ENCODE results near the gene GIMAP1. TPM values are rescaled to one million over a fixed set of nuclear protein-coding genes. Genes with fewer than 3 reads are reported as not detected.
"Not testable (repeated sequence)": the region's sequence is repeated elsewhere in the genome, so short reads cannot be mapped to it uniquely, and the experiment has no call there.

The GIMAP1 gene
- 10 to 100 TPM; 18.1 to 19.6 TPM for total RNA-seq

- Mint-ChIP-seq H3K27ac (peak within 1 kb of the TSS; percentile 83), H3K4me3 (peak within 1 kb of the TSS; percentile 96), H3K9me3 (peaks cover 35% of the 10 kb centered on the region), H3K27me3 (no peaks in the 10 kb centered on the region), H3K4me1 (peaks cover 57% of the 10 kb centered on the region), H3K36me3 (ENCODE audit: low read depth) (peaks cover 73% of the 10 kb centered on the region)
- DNase-seq = peak; percentile 75
- ChIA-PET POLR2A (interaction anchor here (0.6 to 1.2 kb wide), 7 partner anchors 12 to 353 kb away, joined by 3 to 8 read pairs (median 3); partner anchors contain the start of genes GIMAP2, GIMAP6 and GIMAP7), CTCF (interaction anchor here (0.5 to 2.4 kb wide), 27 partner anchors 8 to 403 kb away, joined by 3 to 12 read pairs (median 4); a partner anchor contains a TSS)
These were observed at the start of gene GIMAP1 for GRCh38 chr7:150716368-150716767. Gene GIMAP1, plus strand, starts transcription at chr7:150716613. Its CDS starts 2,435 bp downstream, at chr7:150719048.

GRCh38 chr7:150668472-150668911 is 47.9 kb upstream of the GIMAP1 start:
- H3K4me3 Mint-ChIP-seq = peak overlapping the region; percentile 62
- H3K4me1 Mint-ChIP-seq = peaks cover 86% of the 10 kb centered on the region
- peaks cover 72% of the 10 kb centered on the region for H3K36me3 Mint-ChIP-seq (ENCODE audit: low read depth)
- CTCF ChIA-PET = interaction anchor here (0.8 to 2.2 kb wide), 9 partner anchors 8 to 219 kb away, joined by 3 to 5 read pairs (median 3); partner anchors contain the start of gene GIMAP1
- peak; percentile 75 for DNase-seq
- POLR2A ChIA-PET = interaction anchor here (0.7 to 1.5 kb wide), 7 partner anchors 37 to 217 kb away, joined by 3 to 5 read pairs (median 3); partner anchors contain the start of genes GIMAP1, GIMAP5, GIMAP6 and GIMAP7
- peak overlapping the region; percentile 97 for H3K27ac Mint-ChIP-seq
- H3K27me3 Mint-ChIP-seq = no peaks in the 10 kb centered on the region
- peaks cover 36% of the 10 kb centered on the region for H3K9me3 Mint-ChIP-seq

DNA sequence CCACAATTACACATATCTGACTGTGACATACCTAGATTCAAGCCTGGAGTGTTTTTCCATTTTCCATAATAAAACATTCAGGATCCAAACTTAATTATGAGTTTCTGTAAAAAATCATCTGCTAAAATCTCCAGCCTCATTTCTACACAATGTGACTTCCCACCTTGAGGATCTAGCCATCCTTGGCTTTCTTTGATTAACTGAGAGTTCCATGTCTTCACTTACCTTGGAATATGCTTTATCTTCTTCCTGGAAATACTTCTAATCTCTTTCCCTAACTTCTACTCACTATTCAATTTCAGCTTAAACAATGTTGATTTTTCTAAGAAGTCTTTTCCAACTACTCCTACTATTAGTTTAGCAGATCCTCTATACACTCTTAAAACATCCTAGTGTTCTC is 47.4 kb upstream of the GIMAP1 start:
- no peak for DNase-seq
- H3K4me3 Mint-ChIP-seq = peak overlapping the region; percentile 62
- ChIA-PET CTCF (interaction anchor here (0.9 kb wide), 1 partner anchor 23 kb away, joined by 5 read pairs; no protein-coding TSS in a partner anchor), POLR2A (interaction anchor here (0.8 to 1.5 kb wide), 4 partner anchors 37 to 217 kb away, joined by 3 to 5 read pairs (median 4); partner anchors contain the start of genes GIMAP5 and GIMAP6)
- H3K27me3 Mint-ChIP-seq = no peaks in the 10 kb centered on the region
- H3K27ac Mint-ChIP-seq = peak overlapping the region; percentile 97
- H3K4me1 Mint-ChIP-seq = peaks cover 84% of the 10 kb centered on the region
- H3K9me3 Mint-ChIP-seq = peaks cover 36% of the 10 kb centered on the region
- H3K36me3 Mint-ChIP-seq (ENCODE audit: low read depth) = peaks cover 69% of the 10 kb centered on the region

GRCh38 chr7:150671798-150672585 is 44.4 kb upstream of the GIMAP1 start:
- H3K4me3 Mint-ChIP-seq, POLR2A ChIA-PET, H3K27me3 Mint-ChIP-seq, DNase-seq: not testable (repeated sequence)
- peaks cover 80% of the 10 kb centered on the region for H3K4me1 Mint-ChIP-seq
- H3K36me3 Mint-ChIP-seq (ENCODE audit: low read depth) = peaks cover 49% of the 10 kb centered on the region
- H3K9me3 Mint-ChIP-seq = peaks cover 36% of the 10 kb centered on the region
- H3K27ac Mint-ChIP-seq = peak overlapping the region; percentile 14
- CTCF ChIA-PET = interaction anchor here (0.9 kb wide), 1 partner anchor 43 kb away, joined by 4 read pairs; no protein-coding TSS in a partner anchor

GRCh38 chr7:150675714-150676113 is 40.7 kb upstream of the GIMAP1 start:
- DNase-seq = no peak
- peak overlapping the region; percentile 20 for H3K4me3 Mint-ChIP-seq
- POLR2A ChIA-PET = interaction anchor here (0.6 kb wide), 1 partner anchor 172 kb away, joined by 3 read pairs; no protein-coding TSS in a partner anchor

DNA sequence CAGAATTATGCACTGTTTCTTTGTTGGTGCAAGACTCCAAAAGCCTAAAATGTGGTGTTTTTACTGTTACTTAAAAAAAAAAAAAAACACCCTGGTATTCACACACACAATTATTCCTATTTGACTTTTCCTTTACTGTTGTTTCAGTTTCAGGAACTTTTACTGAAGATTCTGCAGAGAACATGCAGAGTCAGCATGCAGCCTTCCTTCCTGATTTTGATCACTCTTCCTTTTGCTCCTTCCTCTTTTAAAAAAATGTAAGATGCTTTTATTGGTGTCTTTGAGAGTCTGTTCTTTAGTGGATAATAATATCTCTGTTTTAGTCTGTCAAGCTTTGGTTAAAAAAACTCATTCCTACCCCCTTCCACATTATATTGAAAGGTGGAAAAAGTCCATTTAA is 40.1 kb upstream of the GIMAP1 start:
- CTCF ChIA-PET = interaction anchor here (0.7 kb wide), 1 partner anchor 8 kb away, joined by 3 read pairs; no protein-coding TSS in a partner anchor
- peak overlapping the region; percentile 69 for H3K4me3 Mint-ChIP-seq
- not testable (repeated sequence) for H3K27me3 Mint-ChIP-seq, DNase-seq
- H3K27ac Mint-ChIP-seq = peak overlapping the region; percentile 96
- peaks cover 60% of the 10 kb centered on the region for H3K36me3 Mint-ChIP-seq (ENCODE audit: low read depth)
- POLR2A ChIA-PET = interaction anchor here (1.5 kb wide), 1 partner anchor 9 kb away, joined by 3 read pairs; the partner anchor contains the start of gene GIMAP2
- H3K9me3 Mint-ChIP-seq = peaks cover 33% of the 10 kb centered on the region
- H3K4me1 Mint-ChIP-seq = peaks cover 83% of the 10 kb centered on the region

More at GRCh38 chr7:150675714-150676113, 40.7 kb upstream of the GIMAP1 start:
- Mint-ChIP-seq H3K36me3 (ENCODE audit: low read depth) (peaks cover 60% of the 10 kb centered on the region), H3K27ac (peak overlapping the region; percentile 96), H3K9me3 (peaks cover 35% of the 10 kb centered on the region), H3K4me1 (peaks cover 83% of the 10 kb centered on the region), H3K27me3 (no peaks in the 10 kb centered on the region)
- CTCF ChIA-PET = interaction anchor here (0.6 kb wide), 1 partner anchor 191 kb away, joined by 3 read pairs; no protein-coding TSS in a partner anchor

- H3K9me3 Mint-ChIP-seq = peaks cover 32% of the 10 kb centered on the region
- H3K4me1 Mint-ChIP-seq = peaks cover 81% of the 10 kb centered on the region
- peaks cover 61% of the 10 kb centered on the region for H3K36me3 Mint-ChIP-seq (ENCODE audit: low read depth)
- CTCF ChIA-PET = interaction anchor here (0.7 kb wide), 1 partner anchor 9 kb away, joined by 3 read pairs; no protein-coding TSS in a partner anchor
- peak; percentile 68 for DNase-seq
- peak overlapping the region; percentile 96 for H3K27ac Mint-ChIP-seq
- not testable (repeated sequence) for H3K27me3 Mint-ChIP-seq
- POLR2A ChIA-PET = interaction anchor here (1.5 kb wide), 1 partner anchor 9 kb away, joined by 3 read pairs; the partner anchor contains the start of gene GIMAP2
- H3K4me3 Mint-ChIP-seq = peak overlapping the region; percentile 69
These were observed 39.6 kb upstream of the GIMAP1 start for GRCh38 chr7:150676854-150677253.

GRCh38 chr7:150678601-150679000 is 37.8 kb upstream of the GIMAP1 start:
- DNase-seq, H3K27me3 Mint-ChIP-seq: not testable (repeated sequence)
- ChIA-PET POLR2A (interaction anchor here (0.6 kb wide), 1 partner anchor 37 kb away, joined by 3 read pairs; no protein-coding TSS in a partner anchor), CTCF (interaction anchor here (0.8 to 1.3 kb wide), 4 partner anchors 9 to 37 kb away, joined by 3 to 4 read pairs (median 3); partner anchors contain the start of gene GIMAP1)
- Mint-ChIP-seq H3K36me3 (ENCODE audit: low read depth) (peaks cover 64% of the 10 kb centered on the region), H3K4me1 (peaks cover 84% of the 10 kb centered on the region), H3K27ac (peak overlapping the region; percentile 96), H3K4me3 (peak overlapping the region; percentile 57), H3K9me3 (peaks cover 29% of the 10 kb centered on the region)

- H3K27me3 Mint-ChIP-seq, H3K4me3 Mint-ChIP-seq, CTCF ChIA-PET, POLR2A ChIA-PET, DNase-seq: not testable (repeated sequence)
- peak overlapping the region; percentile 64 for H3K27ac Mint-ChIP-seq
- peaks cover 87% of the 10 kb centered on the region for H3K4me1 Mint-ChIP-seq
- peaks cover 64% of the 10 kb centered on the region for H3K36me3 Mint-ChIP-seq (ENCODE audit: low read depth)
- H3K9me3 Mint-ChIP-seq = peaks cover 33% of the 10 kb centered on the region
These were observed 36.0 kb upstream of the GIMAP1 start for GRCh38 chr7:150680364-150680763.

DNA sequence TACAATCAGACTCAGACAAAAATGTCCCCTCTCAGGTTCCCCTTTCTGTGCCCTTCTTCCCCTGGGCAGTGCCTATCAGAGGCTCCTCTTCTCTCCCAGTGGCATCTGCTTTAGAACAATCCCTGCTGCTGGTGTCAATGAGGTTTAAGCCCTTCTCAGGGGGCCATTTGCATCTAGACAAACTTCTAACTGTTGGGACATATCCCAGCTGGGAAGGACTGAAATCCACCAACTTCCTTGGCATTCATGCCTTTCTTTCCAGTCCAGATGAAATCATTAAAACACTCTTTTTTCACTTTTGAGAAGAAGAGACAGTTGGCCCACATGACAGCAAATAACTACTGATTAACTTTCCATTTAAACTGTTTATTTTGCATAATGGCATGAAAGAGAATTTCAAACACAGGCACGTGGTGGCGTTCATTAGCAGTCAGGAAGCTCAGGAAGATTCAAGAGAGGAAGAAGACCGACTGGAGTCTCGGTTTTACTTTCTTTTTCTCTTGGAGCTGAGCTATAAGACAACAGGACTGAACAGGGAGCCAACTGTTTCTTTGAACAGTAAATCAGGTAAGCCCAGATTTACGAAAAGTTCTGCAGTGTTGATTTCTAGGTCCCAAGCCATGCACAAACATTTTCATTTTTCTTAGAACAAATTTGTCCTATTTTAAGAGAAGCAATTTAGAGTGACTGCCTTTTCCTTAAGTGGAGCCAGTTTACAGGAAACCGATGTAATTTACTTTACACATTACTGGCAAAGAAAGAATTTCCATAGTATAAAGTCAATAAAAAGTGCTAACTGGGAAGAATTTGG is 31.0 kb upstream of the GIMAP1 start, which contains the start of gene GIMAP2:
Gene GIMAP2 (plus strand): TSS at position 488 of the 811 bp plus-strand sequence. CDS start 1,354 bp downstream, outside the sequence.
- ChIA-PET CTCF (interaction anchor here (1.0 to 1.6 kb wide), 6 partner anchors 24 to 236 kb away, joined by 3 to 5 read pairs (median 4); partner anchors contain the start of genes GIMAP1 and GIMAP4), POLR2A (interaction anchor here (0.6 to 2.2 kb wide), 9 partner anchors 9 to 245 kb away, joined by 3 to 8 read pairs (median 3); partner anchors contain the start of genes GIMAP1 and GIMAP8)
- peak; percentile 64 for DNase-seq
- Mint-ChIP-seq H3K4me1 (peaks cover 78% of the 10 kb centered on the region), H3K4me3 (peak within 1 kb of the TSS; percentile 95), H3K27ac (peak within 1 kb of the TSS; percentile 98), H3K36me3 (ENCODE audit: low read depth) (peaks cover 86% of the 10 kb centered on the region), H3K9me3 (peaks cover 43% of the 10 kb centered on the region), H3K27me3 (no peaks in the 10 kb centered on the region)

- Mint-ChIP-seq H3K4me1 (peaks cover 77% of the 10 kb centered on the region), H3K36me3 (ENCODE audit: low read depth) (peaks cover 86% of the 10 kb centered on the region), H3K27ac (peak overlapping the region; percentile 98), H3K9me3 (peaks cover 46% of the 10 kb centered on the region), H3K27me3 (no peaks in the 10 kb centered on the region), H3K4me3 (peak overlapping the region; percentile 95)
- ChIA-PET CTCF (interaction anchor here (0.6 to 1.6 kb wide), 7 partner anchors 25 to 260 kb away, joined by 3 to 5 read pairs (median 4); partner anchors contain the start of genes GIMAP1 and GIMAP4), POLR2A (interaction anchor here (0.6 to 2.2 kb wide), 9 partner anchors 9 to 237 kb away, joined by 3 to 8 read pairs (median 3); partner anchors contain the start of genes GIMAP1, GIMAP6 and GIMAP8)
- peak; percentile 35 for DNase-seq
These were observed 30.3 kb upstream of the GIMAP1 start for GRCh38 chr7:150686030-150686631.

All from activated CD4-positive, alpha-beta T cell treated with anti-CD3 and anti-CD28 coated beads, Interleukin-2, amount 10 ng/mL, durations not matched to agents 7 days and 5 days (primary cell).